ENCODE data around the gene LRRC3B.
A peak's percentile ranks its signal among the peaks of the same experiment; 100 is the strongest.

Gene LRRC3B

GRCh38 chr3:26614006-26614685 lies 8.4 kb upstream of the LRRC3B start:
- H3K18ac ChIP-seq (ENCODE audit: low read length): no peak overlapping the region
- peaks cover 0 to 3% of the 10 kb centered on the region in 2 donors for H3K4me1 ChIP-seq (ENCODE audit: control insufficient read depth in 2 of 2, insufficient read depth in 1 of 2, low read depth in 1 of 2, low read length in 2 of 2)
- H2BK12ac ChIP-seq (ENCODE audit: low read length): no peak overlapping the region
- no peak overlapping the region for H3K14ac ChIP-seq (ENCODE audit: low read length)
- H4K8ac ChIP-seq (ENCODE audit: low read depth, low read length): no peak overlapping the region
- H3K23ac ChIP-seq (ENCODE audit: low read depth, low read length, poor library complexity): no peak overlapping the region
- H2BK5ac ChIP-seq (ENCODE audit: low read length): no peak overlapping the region
- H3K9me3 ChIP-seq (replicated peaks in 1 of 2; ENCODE audit: control insufficient read depth in 2 of 2, insufficient read depth in 1 of 2, low read depth in 1 of 2, low read length in 2 of 2): no peaks in the 10 kb centered on the region
- no peak overlapping the region for H3K9ac ChIP-seq (ENCODE audit: low read depth, low read length, poor library complexity)
- H2AK5ac ChIP-seq (ENCODE audit: low read depth, low read length): no peak overlapping the region
- H3K36me3 ChIP-seq (replicated peaks in 1 of 2; ENCODE audit: control insufficient read depth in 2 of 2, insufficient read depth in 2 of 2, low read length in 2 of 2): no peaks in the 10 kb centered on the region
- no peaks in the 10 kb centered on the region for H3K79me1 ChIP-seq (ENCODE audit: low read depth, low read length)
- no peak overlapping the region for H2BK120ac ChIP-seq (ENCODE audit: low read depth, low read length)
- no peak overlapping the region for H3K4me2 ChIP-seq (ENCODE audit: insufficient read depth, low read length, poor library complexity, severe bottlenecking)
- no peak for DNase-seq (ENCODE audit: low spot score)
- no peak overlapping the region for H2AFZ ChIP-seq (ENCODE audit: low read length)
- WGBS, 2 donors (ENCODE audit: extremely low coverage in 2 of 2, insufficient read length in 2 of 2, insufficient replicate concordance in 1 of 2): no CpG with 5 or more reads among the region's 8 CpGs
- H3K4ac ChIP-seq (ENCODE audit: low read length): no peak overlapping the region
- H3K4me3 ChIP-seq (ENCODE audit: low read length in 2 of 2): no peak overlapping the region
- H3K27ac ChIP-seq (replicated peaks; ENCODE audit: low read length): no peak overlapping the region
- H3K27me3 ChIP-seq (ENCODE audit: control insufficient read depth in 3 of 3, insufficient read depth in 3 of 3, low read depth in 1 of 3, low read length in 3 of 3): no peaks in the 10 kb centered on the region
- H4K91ac ChIP-seq (ENCODE audit: low read depth, low read length, poor library complexity): no peak overlapping the region
- no peak overlapping the region for H2BK15ac ChIP-seq (ENCODE audit: low read length)

GRCh38 chr3:26621176-26621575 lies 1.4 kb upstream of the LRRC3B start:
- H3K18ac ChIP-seq (ENCODE audit: low read length): no peak overlapping the region
- H3K4me1 ChIP-seq (ENCODE audit: control insufficient read depth in 2 of 2, insufficient read depth in 1 of 2, low read depth in 1 of 2, low read length in 2 of 2): peaks cover 7 to 10% of the 10 kb centered on the region in 2 donors
- H2BK120ac ChIP-seq (ENCODE audit: low read depth, low read length): no peak overlapping the region
- H3K9ac ChIP-seq (ENCODE audit: low read depth, low read length, poor library complexity): no peak overlapping the region
- H3K14ac ChIP-seq (ENCODE audit: low read length): no peak overlapping the region
- H3K23ac ChIP-seq (ENCODE audit: low read depth, low read length, poor library complexity): no peak overlapping the region
- no peak overlapping the region for H4K8ac ChIP-seq (ENCODE audit: low read depth, low read length)
- H2BK5ac ChIP-seq (ENCODE audit: low read length): no peak overlapping the region
- no peaks in the 10 kb centered on the region for H3K36me3 ChIP-seq (replicated peaks in 1 of 2; ENCODE audit: control insufficient read depth in 2 of 2, insufficient read depth in 2 of 2, low read length in 2 of 2)
- no peak overlapping the region for H3K4me3 ChIP-seq (ENCODE audit: low read length in 2 of 2)
- no peak overlapping the region for H2BK15ac ChIP-seq (ENCODE audit: low read length)
- no peak for DNase-seq (ENCODE audit: low spot score)
- no peak overlapping the region for H3K4ac ChIP-seq (ENCODE audit: low read length)
- no peak overlapping the region for H3K4me2 ChIP-seq (ENCODE audit: insufficient read depth, low read length, poor library complexity, severe bottlenecking)
- H3K9me3 ChIP-seq (replicated peaks in 1 of 2; ENCODE audit: control insufficient read depth in 2 of 2, insufficient read depth in 1 of 2, low read depth in 1 of 2, low read length in 2 of 2): no peaks in the 10 kb centered on the region
- no peak overlapping the region for H2AK5ac ChIP-seq (ENCODE audit: low read depth, low read length)
- peaks cover 2 to 60% (median 24%) of the 10 kb centered on the region in 3 experiments for H3K27me3 ChIP-seq (ENCODE audit: control insufficient read depth in 3 of 3, insufficient read depth in 3 of 3, low read depth in 1 of 3, low read length in 3 of 3)
- no peaks in the 10 kb centered on the region for H3K79me1 ChIP-seq (ENCODE audit: low read depth, low read length)
- no peak overlapping the region for H4K91ac ChIP-seq (ENCODE audit: low read depth, low read length, poor library complexity)
- no peak overlapping the region for H3K27ac ChIP-seq (replicated peaks; ENCODE audit: low read length)
- no peak overlapping the region for H2AFZ ChIP-seq (ENCODE audit: low read length)
- H2BK12ac ChIP-seq (ENCODE audit: low read length): no peak overlapping the region

DNA sequence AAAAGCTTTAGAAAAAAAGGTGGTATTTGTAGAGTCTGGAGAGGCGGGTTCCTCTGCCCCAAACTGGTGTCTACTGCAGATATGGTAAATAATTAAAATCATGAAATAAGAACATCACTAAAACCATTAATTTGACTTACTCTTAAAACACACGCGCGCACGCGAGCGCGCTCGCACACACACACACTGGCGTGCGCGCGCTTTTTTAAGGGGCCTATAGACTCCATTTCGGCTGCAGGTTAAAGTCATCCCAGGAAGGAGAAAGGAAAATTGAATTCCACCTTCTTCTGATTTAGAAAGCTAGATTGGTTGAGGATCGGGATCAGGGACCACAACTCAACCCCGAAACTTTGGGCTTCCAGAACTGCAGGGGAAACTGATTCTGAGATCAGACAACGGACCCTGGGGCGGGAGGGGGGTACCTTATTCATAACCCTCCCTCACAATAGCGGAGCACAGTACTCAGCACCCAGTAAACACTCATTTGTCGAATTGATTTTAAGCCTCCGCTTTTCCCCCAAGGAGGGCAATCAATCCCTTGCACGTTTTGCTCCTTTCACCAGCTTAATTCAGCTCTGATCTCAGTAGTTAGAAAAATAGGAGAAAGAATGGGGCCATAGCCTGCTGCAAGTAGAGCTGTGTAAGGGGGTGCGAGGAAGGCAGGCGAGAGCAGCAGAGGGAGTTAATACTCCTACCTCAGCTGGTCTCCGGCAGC lies 509 bp upstream of the LRRC3B start:
- Histone ChIP-seq H2BK12ac (ENCODE audit: low read length) (no peak overlapping the region), H3K79me1 (ENCODE audit: low read depth, low read length) (no peaks in the 10 kb centered on the region), H3K27me3 (ENCODE audit: control insufficient read depth in 3 of 3, insufficient read depth in 3 of 3, low read depth in 1 of 3, low read length in 3 of 3) (peaks cover 2 to 62% (median 24%) of the 10 kb centered on the region in 3 experiments), H3K4me2 (ENCODE audit: insufficient read depth, low read length, poor library complexity, severe bottlenecking) (peak overlapping the region; percentile 95), H3K4me1 (ENCODE audit: control insufficient read depth in 2 of 2, insufficient read depth in 1 of 2, low read depth in 1 of 2, low read length in 2 of 2) (peaks cover 7 to 10% of the 10 kb centered on the region in 2 donors), H2AK5ac (ENCODE audit: low read depth, low read length) (no peak overlapping the region), H4K91ac (ENCODE audit: low read depth, low read length, poor library complexity) (no peak overlapping the region), H4K8ac (ENCODE audit: low read depth, low read length) (no peak overlapping the region), H3K36me3 (replicated peaks in 1 of 2; ENCODE audit: control insufficient read depth in 2 of 2, insufficient read depth in 2 of 2, low read length in 2 of 2) (no peaks in the 10 kb centered on the region), H3K9ac (ENCODE audit: low read depth, low read length, poor library complexity) (peak overlapping the region; percentile 89), H2AFZ (ENCODE audit: low read length) (peak overlapping the region; percentile 90), H3K27ac (replicated peaks; ENCODE audit: low read length) (no peak overlapping the region), H2BK120ac (ENCODE audit: low read depth, low read length) (peak overlapping the region; percentile 77), H3K4ac (ENCODE audit: low read length) (no peak overlapping the region), H3K18ac (ENCODE audit: low read length) (peak overlapping the region; percentile 92), H3K4me3 (ENCODE audit: low read length in 2 of 2) (peak overlapping the region; percentile 31 to 79), H3K23ac (ENCODE audit: low read depth, low read length, poor library complexity) (no peak overlapping the region), H3K9me3 (replicated peaks in 1 of 2; ENCODE audit: control insufficient read depth in 2 of 2, insufficient read depth in 1 of 2, low read depth in 1 of 2, low read length in 2 of 2) (no peaks in the 10 kb centered on the region), H2BK5ac (ENCODE audit: low read length) (no peak overlapping the region), H3K14ac (ENCODE audit: low read length) (no peak overlapping the region), H2BK15ac (ENCODE audit: low read length) (no peak overlapping the region)
- DNase-seq (ENCODE audit: low spot score): no peak
- WGBS, 2 donors (ENCODE audit: extremely low coverage in 2 of 2, insufficient read length in 2 of 2, insufficient replicate concordance in 1 of 2): no CpG with 5 or more reads among the region's 25 CpGs

DNA sequence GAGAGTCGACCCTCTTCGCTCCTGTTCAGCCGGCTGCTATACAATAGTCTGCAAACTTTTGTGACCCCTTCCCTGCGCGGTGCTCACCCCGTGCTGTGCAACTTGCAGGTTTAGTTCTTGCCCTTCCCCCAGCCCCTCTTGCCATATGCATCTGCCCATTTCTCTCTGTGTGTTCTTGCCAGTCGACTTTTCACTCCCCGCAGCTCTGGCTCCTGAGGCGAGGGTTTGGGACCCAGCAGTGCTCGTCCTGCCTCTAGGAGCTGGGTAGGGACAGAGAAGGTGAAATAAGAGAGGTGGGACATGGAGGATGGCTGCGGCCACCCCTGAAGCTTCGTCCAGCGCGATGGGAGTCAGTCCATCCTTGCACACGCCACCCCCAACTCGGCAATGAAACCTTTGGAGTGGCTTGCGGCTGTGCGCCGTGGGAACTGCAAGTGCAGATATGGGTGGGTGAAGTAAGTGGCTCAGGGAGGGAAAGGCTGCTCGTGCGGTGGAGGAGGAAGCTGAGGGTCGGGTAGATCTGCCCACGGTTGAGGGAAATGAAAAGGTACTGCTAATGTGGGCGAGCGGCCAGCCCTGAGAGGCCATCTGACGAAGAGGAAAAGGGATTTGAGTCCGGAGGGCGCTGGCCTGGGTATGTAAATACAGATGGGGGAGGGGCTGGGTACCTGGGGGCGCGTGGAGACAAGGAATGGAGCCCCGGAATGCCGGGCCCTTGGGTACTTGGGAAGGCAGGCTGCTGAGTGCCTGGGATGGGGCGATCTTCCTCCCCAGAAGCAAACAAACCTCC lies 1.0 kb downstream of the LRRC3B start:
- H3K27me3 ChIP-seq (ENCODE audit: control insufficient read depth in 3 of 3, insufficient read depth in 3 of 3, low read depth in 1 of 3, low read length in 3 of 3): peaks cover 2 to 62% (median 24%) of the 10 kb centered on the region in 3 experiments
- no peak overlapping the region for H2AK5ac ChIP-seq (ENCODE audit: low read depth, low read length)
- no peak overlapping the region for H4K8ac ChIP-seq (ENCODE audit: low read depth, low read length)
- peak overlapping the region; percentile 90 for H2AFZ ChIP-seq (ENCODE audit: low read length)
- no peak overlapping the region for H3K27ac ChIP-seq (replicated peaks; ENCODE audit: low read length)
- peak overlapping the region; percentile 78 for H3K18ac ChIP-seq (ENCODE audit: low read length)
- H2BK12ac ChIP-seq (ENCODE audit: low read length): no peak overlapping the region
- H3K79me1 ChIP-seq (ENCODE audit: low read depth, low read length): no peaks in the 10 kb centered on the region
- H3K4me3 ChIP-seq (ENCODE audit: low read length in 2 of 2): peak overlapping the region in 1 of 2 donors; percentile 79
- peaks cover 7 to 10% of the 10 kb centered on the region in 2 donors for H3K4me1 ChIP-seq (ENCODE audit: control insufficient read depth in 2 of 2, insufficient read depth in 1 of 2, low read depth in 1 of 2, low read length in 2 of 2)
- no peak overlapping the region for H3K4ac ChIP-seq (ENCODE audit: low read length)
- H2BK5ac ChIP-seq (ENCODE audit: low read length): no peak overlapping the region
- WGBS, 2 donors (ENCODE audit: extremely low coverage in 2 of 2, insufficient read length in 2 of 2, insufficient replicate concordance in 1 of 2): no CpG with 5 or more reads among the region's 33 CpGs
- no peak for DNase-seq (ENCODE audit: low spot score)
- H3K36me3 ChIP-seq (replicated peaks in 1 of 2; ENCODE audit: control insufficient read depth in 2 of 2, insufficient read depth in 2 of 2, low read length in 2 of 2): no peaks in the 10 kb centered on the region
- no peaks in the 10 kb centered on the region for H3K9me3 ChIP-seq (replicated peaks in 1 of 2; ENCODE audit: control insufficient read depth in 2 of 2, insufficient read depth in 1 of 2, low read depth in 1 of 2, low read length in 2 of 2)
- H2BK120ac ChIP-seq (ENCODE audit: low read depth, low read length): no peak overlapping the region
- H3K14ac ChIP-seq (ENCODE audit: low read length): no peak overlapping the region
- H3K4me2 ChIP-seq (ENCODE audit: insufficient read depth, low read length, poor library complexity, severe bottlenecking): peak overlapping the region; percentile 95
- H3K23ac ChIP-seq (ENCODE audit: low read depth, low read length, poor library complexity): no peak overlapping the region
- H3K9ac ChIP-seq (ENCODE audit: low read depth, low read length, poor library complexity): peak overlapping the region; percentile 89
- H2BK15ac ChIP-seq (ENCODE audit: low read length): no peak overlapping the region
- H4K91ac ChIP-seq (ENCODE audit: low read depth, low read length, poor library complexity): no peak overlapping the region
